Esophagus squamous epithelium (tissue), 4 donors: Measurements from ENCODE around the gene TGFBR3L.

Experiments used
- CTCF ChIP-seq, 6 experiments: fragments of 450-650 bp in 4 of 6; fragments of 200-600 bp in 2 of 6; sonication (generic) in 2 of 6; IDR thresholded peaks; one replicate each; pipeline ENCODE4 v1.5.1; 2016 to 2019; ENCODE audit warnings: antibody characterized with exemption in 6 of 6, mild to moderate bottlenecking in 4 of 6, moderate library complexity in 4 of 6
- POLR2A ChIP-seq, 4 donors: fragments of 450-650 bp; IDR thresholded peaks; one replicate each; pipeline ENCODE4 v1.6.1; 2017; ENCODE audit warnings: antibody characterized with exemption in 4 of 4, mild to moderate bottlenecking in 4 of 4, moderate library complexity in 3 of 4

- TF ChIP-seq CTCF (IDR thresholded peaks at IDR 0.05), result no peak
- no peak for TF ChIP-seq POLR2A (IDR thresholded peaks at IDR 0.05)
These were observed 18.3 kb downstream of the TGFBR3L start for GRCh38 chr19:7932930-7933300.
